CD4-positive, alpha-beta memory T cell (primary cell): ENCODE data around the gene RAB35. TPM values are rescaled to one million over a fixed set of nuclear protein-coding genes. Genes with fewer than 3 reads are reported as not detected.

Experiments
- CTCF ChIA-PET: fragments of 350-600 bp; sonication (Branson Sonifier 250); formaldehyde crosslinking; loops from one replicate; lab custom pipeline; 2021; ENCODE audit warnings: inconsistent platforms; ENCODE audit not compliant: partially characterized antibody; lab: Charles Lee
- POLR2A ChIA-PET: fragments of 350-600 bp; sonication (Branson Sonifier 250); formaldehyde crosslinking; loops from one replicate; lab custom pipeline; 2021; ENCODE audit not compliant: partially characterized antibody; lab: Charles Lee
- DNase-seq, 5 donors: peaks; one replicate each; pipeline versions ENCODE4 v3.0.0 to v3.0.0-alpha.2; 2020 to 2022; ENCODE audit warnings: mixed read lengths in 1 of 5
- H3K27ac ChIP-seq: one replicate; pipeline ENCODE4 v1.7.0; 2013; ENCODE audit warnings: low read depth, low read length
- H3K27me3 ChIP-seq: 2 replicates; pipeline ENCODE4 v1.7.0; 2013; ENCODE audit warnings: mild to moderate bottlenecking, low read length, moderate library complexity; ENCODE audit not compliant: insufficient read depth
- H3K36me3 ChIP-seq: 2 replicates; pipeline ENCODE4 v1.7.0; 2013; ENCODE audit warnings: mild to moderate bottlenecking, low read length, moderate library complexity; ENCODE audit not compliant: insufficient read depth
- H3K4me1 ChIP-seq: 2 replicates; pipeline ENCODE4 v1.7.0; 2013; ENCODE audit warnings: mild to moderate bottlenecking, low read length, moderate library complexity; ENCODE audit not compliant: insufficient read depth
- H3K4me3 ChIP-seq, 2 donors: one replicate each; pipeline ENCODE4 v1.7.0; 2013; ENCODE audit warnings: low read length in 2 of 2, mild to moderate bottlenecking in 1 of 2
- H3K9me3 ChIP-seq, 2 donors: one replicate each; pipeline ENCODE4 v1.7.0; 2013; ENCODE audit warnings: low read length in 2 of 2, control low read depth in 1 of 2; ENCODE audit not compliant: control insufficient read depth in 1 of 2
- H3K27ac Mint-ChIP-seq, 7 donors: one replicate each; pipeline ENCODE4 v1.8.0; 2020 to 2021; ENCODE audit warnings: mixed read lengths in 7 of 7, mild to moderate bottlenecking in 6 of 7, inconsistent platforms in 3 of 7, moderate library complexity in 3 of 7
- H3K27me3 Mint-ChIP-seq, 2 donors: one replicate each; pipeline ENCODE4 v1.8.0; 2020 to 2021; ENCODE audit warnings: mixed read lengths in 2 of 2
- H3K36me3 Mint-ChIP-seq, 2 donors: one replicate each; pipeline ENCODE4 v1.8.0; 2020 to 2021; ENCODE audit warnings: mixed read lengths in 2 of 2, inconsistent platforms in 1 of 2, mild to moderate bottlenecking in 1 of 2
- H3K4me1 Mint-ChIP-seq, 4 donors: one replicate each; pipeline ENCODE4 v1.8.0; 2020 to 2021; ENCODE audit warnings: mixed read lengths in 4 of 4, mild to moderate bottlenecking in 1 of 4
- H3K4me3 Mint-ChIP-seq, 8 donors: one replicate each; pipeline ENCODE4 v1.8.0; 2020 to 2021; ENCODE audit warnings: mixed read lengths in 8 of 8, mild to moderate bottlenecking in 7 of 8, moderate library complexity in 6 of 8, inconsistent platforms in 3 of 8
- H3K9me3 Mint-ChIP-seq, 8 donors: one replicate each; pipeline ENCODE4 v1.8.0; 2020 to 2021; ENCODE audit warnings: mixed read lengths in 8 of 8, mild to moderate bottlenecking in 5 of 8, inconsistent platforms in 3 of 8, moderate library complexity in 1 of 8
- intact Hi-C: fragments of 100-400 bp; cut with micrococcal nuclease; formaldehyde crosslinking; loops from one replicate; pipeline ENCODE4 v1.15.1; 2023
- polyA plus RNA-seq, 2 donors: library from polyadenylated mRNA; unstranded; fragments of 300-500 nt; fragmentation: Illumina TruSeq; gene quantifications; one replicate each; pipeline ENCODE4 v1.2.3, GENCODE V29; 2021
- total RNA-seq, 2 experiments: library from RNA; stranded (reverse); gene quantifications; one replicate each; pipeline ENCODE4 v1.2.3, GENCODE V29; 2021

Gene RAB35
- total and polyA plus RNA-seq, 4 experiments from 2014 or later = 12.4 to 71.3 (median 45.4) TPM

GRCh38 chr12:120089796-120090195 is 26.8 kb downstream of the RAB35 start:
- Histone ChIP-seq H3K9me3 (no peaks in the 10 kb centered on the region), H3K4me3 (no peak overlapping the region), H3K4me1 (peaks cover 12% of the 10 kb centered on the region), H3K27me3 (no peaks in the 10 kb centered on the region), H3K27ac (no peak overlapping the region), H3K36me3 (peaks cover 10% of the 10 kb centered on the region)
- Mint-ChIP-seq H3K4me3 (no peak overlapping the region), H3K9me3 (peaks cover 0 to 2% (median 0%) of the 10 kb centered on the region in 8 donors), H3K27me3 (no peaks in the 10 kb centered on the region), H3K36me3 (peaks cover 13 to 42% of the 10 kb centered on the region in 2 donors), H3K27ac (peak overlapping the region in 3 of 7 donors; percentile 29 to 62 (median 48)), H3K4me1 (peaks cover 6 to 26% (median 18%) of the 10 kb centered on the region in 4 donors)
- DNase-seq = no peak
- POLR2A ChIA-PET = interaction anchor here (0.7 to 1.6 kb wide), 4 partner anchors 13 to 111 kb away, joined by 3 to 6 read pairs (median 3); partner anchors contain the start of genes BICDL1 and RPLP0
- intact Hi-C loops = loop anchor here (5.0 kb wide), 1 partner anchor 422 kb away; the partner anchor contains the start of gene PRKAB1
- CTCF ChIA-PET = interaction anchor here (0.9 kb wide), 1 partner anchor 27 kb away, joined by 3 read pairs; the partner anchor contains the start of gene RAB35

- no peak overlapping the region for H3K27ac ChIP-seq
- Mint-ChIP-seq H3K27ac (peak overlapping the region; percentile 6 to 92 (median 55)), H3K4me1 (peaks cover 7 to 26% (median 18%) of the 10 kb centered on the region in 4 donors), H3K4me3 (no peak overlapping the region), H3K36me3 (peaks cover 19 to 45% of the 10 kb centered on the region in 2 donors), H3K9me3 (peaks cover 0 to 2% (median 0%) of the 10 kb centered on the region in 8 donors), H3K27me3 (no peaks in the 10 kb centered on the region)
- CTCF ChIA-PET = interaction anchor here (1.4 to 2.9 kb wide), 2 partner anchors 11 to 32 kb away, joined by 3 to 10 read pairs; no protein-coding TSS in a partner anchor
- H3K4me1 ChIP-seq = peaks cover 12% of the 10 kb centered on the region
- intact Hi-C loops = loop anchor here (5.0 kb wide), 1 partner anchor 422 kb away; the partner anchor contains the start of gene PRKAB1
- POLR2A ChIA-PET = interaction anchor here (3.1 kb wide), 2 partner anchors 22 to 100 kb away, joined by 20 to 84 read pairs; partner anchors contain the start of gene BICDL1
- no peaks in the 10 kb centered on the region for H3K27me3 ChIP-seq
- H3K36me3 ChIP-seq = peaks cover 10% of the 10 kb centered on the region
- no peak overlapping the region for H3K4me3 ChIP-seq
- no peaks in the 10 kb centered on the region for H3K9me3 ChIP-seq
- no peak for DNase-seq
Measured at GRCh38 chr12:120089105-120089504, 27.4 kb downstream of the RAB35 start.

- Mint-ChIP-seq H3K36me3 (peaks cover 19 to 40% of the 10 kb centered on the region in 2 donors), H3K27ac (peak overlapping the region; percentile 92 to 95 (median 93)), H3K4me1 (peaks cover 7 to 26% (median 18%) of the 10 kb centered on the region in 4 donors), H3K27me3 (no peaks in the 10 kb centered on the region), H3K4me3 (peak overlapping the region; percentile 69 to 86 (median 83)), H3K9me3 (peaks cover 0 to 2% (median 0%) of the 10 kb centered on the region in 8 donors)
- DNase-seq = peak; percentile 99 to 100 (median 100)
- no peaks in the 10 kb centered on the region for H3K27me3 ChIP-seq
- peak overlapping the region; percentile 58 for H3K27ac ChIP-seq
- intact Hi-C loops = loop anchor here (1.0 to 5.0 kb wide), 9 partner anchors 23 to 420 kb away; partner anchors contain the start of genes PRKAB1, RAB35 and RNU4-2
- peaks cover 12% of the 10 kb centered on the region for H3K4me1 ChIP-seq
- peaks cover 10% of the 10 kb centered on the region for H3K36me3 ChIP-seq
- CTCF ChIA-PET = interaction anchor here (0.7 to 2.9 kb wide), 29 partner anchors 9 to 171 kb away, joined by 3 to 22 read pairs (median 5); partner anchors contain the start of genes BICDL1, RAB35 and RPLP0
- peak overlapping the region; percentile 49 to 52 for H3K4me3 ChIP-seq
- POLR2A ChIA-PET = interaction anchor here (0.7 to 3.1 kb wide), 24 partner anchors 9 to 215 kb away, joined by 3 to 84 read pairs (median 4); partner anchors contain the start of genes BICDL1, RAB35, RNU4-2 and RPLP0
- H3K9me3 ChIP-seq = no peaks in the 10 kb centered on the region
Measured at GRCh38 chr12:120086801-120087621, 29.5 kb downstream of the RAB35 start.

GRCh38 chr12:120085920-120086645 is 30.5 kb downstream of the RAB35 start:
- no peaks in the 10 kb centered on the region for H3K9me3 ChIP-seq
- H3K36me3 ChIP-seq = peaks cover 5% of the 10 kb centered on the region
- H3K27ac ChIP-seq = peak overlapping the region; percentile 39
- no peaks in the 10 kb centered on the region for H3K27me3 ChIP-seq
- no peak for DNase-seq
- Mint-ChIP-seq H3K9me3 (peaks cover 0 to 2% (median 0%) of the 10 kb centered on the region in 8 donors), H3K27ac (peak overlapping the region; percentile 80 to 95 (median 93)), H3K4me1 (peaks cover 7 to 22% (median 16%) of the 10 kb centered on the region in 4 donors), H3K27me3 (no peaks in the 10 kb centered on the region), H3K36me3 (peaks cover 18 to 38% of the 10 kb centered on the region in 2 donors), H3K4me3 (peak overlapping the region in 1 of 8 donors; percentile 67)
- intact Hi-C loops = loop anchor here (5.0 kb wide), 1 partner anchor 419 kb away; the partner anchor contains the start of gene PRKAB1
- H3K4me3 ChIP-seq = no peak overlapping the region
- ChIA-PET POLR2A (interaction anchor here (0.7 to 3.1 kb wide), 20 partner anchors 8 to 205 kb away, joined by 3 to 84 read pairs (median 6); partner anchors contain the start of genes BICDL1, RAB35, RNU4-2 and RPLP0), CTCF (interaction anchor here (0.7 to 2.9 kb wide), 18 partner anchors 8 to 171 kb away, joined by 3 to 22 read pairs (median 5); partner anchors contain the start of genes BICDL1, RAB35 and RPLP0)
- peaks cover 12% of the 10 kb centered on the region for H3K4me1 ChIP-seq

- Mint-ChIP-seq H3K27ac (peak overlapping the region in 1 of 7 donors; percentile 29), H3K36me3 (peaks cover 16 to 28% of the 10 kb centered on the region in 2 donors), H3K4me1 (peaks cover 6 to 18% (median 8%) of the 10 kb centered on the region in 4 donors), H3K9me3 (peaks cover 0 to 2% (median 0%) of the 10 kb centered on the region in 8 donors), H3K27me3 (no peaks in the 10 kb centered on the region), H3K4me3 (no peak overlapping the region)
- intact Hi-C loops = no loop called here
- ChIA-PET POLR2A (no interaction called here), CTCF (interaction anchor here (0.7 kb wide), 1 partner anchor 29 kb away, joined by 3 read pairs; no protein-coding TSS in a partner anchor)
- peaks cover 2% of the 10 kb centered on the region for H3K4me1 ChIP-seq
- no peak for DNase-seq
- no peaks in the 10 kb centered on the region for H3K9me3 ChIP-seq
- no peaks in the 10 kb centered on the region for H3K36me3 ChIP-seq
- no peaks in the 10 kb centered on the region for H3K27me3 ChIP-seq
- no peak overlapping the region for H3K27ac ChIP-seq
- H3K4me3 ChIP-seq = no peak overlapping the region
Measured at GRCh38 chr12:120081641-120082040, 34.9 kb downstream of the RAB35 start.
